ENCODE measurements around the gene KLHL13. TPM values are rescaled to one million over a fixed set of nuclear protein-coding genes. Genes with fewer than 3 reads are reported as not detected.
"Not testable (repeated sequence)": the region's sequence is repeated elsewhere in the genome, so short reads cannot be mapped to it uniquely, and the experiment has no call there.

Gene KLHL13
- total and polyA plus RNA-seq, 8 donors: 1.1 to 4.9 (median 3.1) TPM

- no peak for TF ChIP-seq CTCF (IDR thresholded peaks at IDR 0.05)
- WGBS, 2 donors: 76 to 96% methylated on average over 4 of the region's 4 CpGs
- FAIRE-seq: no peak
- Histone ChIP-seq H3K4me1 (no peaks in the 10 kb centered on the region), H3K9me3 (no peaks in the 10 kb centered on the region), H3K36me3 (no peaks in the 10 kb centered on the region), H3K27me3 (no peaks in the 10 kb centered on the region), H3K4me3 (no peak overlapping the region), H3K27ac (no peak overlapping the region)
- no peak for DNase-seq
- intact Hi-C loops (cut with DNase I): no loop called here
- ATAC-seq: no peak
Observed at GRCh38 chrX:117959045-117959444, 157.6 kb downstream of the KLHL13 start.

- ATAC-seq: peak in 1 of 4 donors; percentile 35
- no peak overlapping the region for H3K27ac ChIP-seq
- no peaks in the 10 kb centered on the region for H3K9me3 ChIP-seq
- FAIRE-seq: no peak
- 29 to 30% methylated on average over 2 of the region's 2 CpGs for WGBS, 2 donors
- no peaks in the 10 kb centered on the region for H3K27me3 ChIP-seq
- no peak for DNase-seq
- no peak for TF ChIP-seq CTCF (IDR thresholded peaks at IDR 0.05)
- H3K36me3 ChIP-seq: no peaks in the 10 kb centered on the region
- intact Hi-C loops (cut with DNase I): no loop called here
- H3K4me3 ChIP-seq: no peak overlapping the region
- H3K4me1 ChIP-seq: no peaks in the 10 kb centered on the region
Observed at GRCh38 chrX:117957128-117957527, 159.5 kb downstream of the KLHL13 start.

- H3K4me1 ChIP-seq; intact Hi-C loops (cut with DNase I); H3K27ac ChIP-seq; ATAC-seq; H3K4me3 ChIP-seq; H3K27me3 ChIP-seq; DNase-seq; H3K9me3 ChIP-seq; H3K36me3 ChIP-seq; FAIRE-seq: not testable (repeated sequence)
- 52 to 93% methylated on average over 1 of the region's 1 CpG for WGBS, 2 donors
Observed at GRCh38 chrX:117939296-117939695, 177.3 kb downstream of the KLHL13 start.

- no peak overlapping the region for H3K27ac ChIP-seq
- ATAC-seq (no peak), FAIRE-seq (no peak), DNase-seq (no peak)
- H3K4me1 ChIP-seq: no peaks in the 10 kb centered on the region
- no peaks in the 10 kb centered on the region for H3K9me3 ChIP-seq
- TF ChIP-seq CTCF (IDR thresholded peaks at IDR 0.05): no peak
- intact Hi-C loops (cut with DNase I): no loop called here
- no peaks in the 10 kb centered on the region for H3K36me3 ChIP-seq
- H3K27me3 ChIP-seq: no peaks in the 10 kb centered on the region
- H3K4me3 ChIP-seq: no peak overlapping the region
- WGBS, 2 donors: 57 to 72% methylated on average over 2 of the region's 2 CpGs
Observed at GRCh38 chrX:117936118-117936517, 180.5 kb downstream of the KLHL13 start.

GRCh38 chrX:117930116-117930515 lies 186.5 kb downstream of the KLHL13 start:
- FAIRE-seq: not testable (repeated sequence)

GRCh38 chrX:117919755-117920154 lies 196.9 kb downstream of the KLHL13 start:
- no peak for DNase-seq
- Histone ChIP-seq H3K9me3 (no peaks in the 10 kb centered on the region), H3K27ac (no peak overlapping the region), H3K4me1 (no peaks in the 10 kb centered on the region), H3K4me3 (no peak overlapping the region), H3K36me3 (no peaks in the 10 kb centered on the region), H3K27me3 (no peaks in the 10 kb centered on the region)
- FAIRE-seq: no peak
- ATAC-seq: no peak
- 68 to 97% methylated on average over 1 of the region's 1 CpG for WGBS, 2 donors
- TF ChIP-seq CTCF (IDR thresholded peaks at IDR 0.05): no peak
- intact Hi-C loops (cut with DNase I): no loop called here

More at GRCh38 chrX:117930116-117930515, 186.5 kb downstream of the KLHL13 start:
- H3K9me3 ChIP-seq; H3K4me1 ChIP-seq; ATAC-seq; DNase-seq; H3K4me3 ChIP-seq; H3K27me3 ChIP-seq; H3K36me3 ChIP-seq; H3K27ac ChIP-seq; intact Hi-C loops (cut with DNase I): not testable (repeated sequence)

Data from pancreas (tissue), 10 donors.